GM19467 (cell line): ENCODE data around the gene XPO6.

ENCODE experiments used
- ATAC-seq: cut with Tn5 transposase; IDR thresholded peaks from one replicate; pipeline ENCODE4 v1.9.1; 2021; ENCODE audit warnings: mild to moderate bottlenecking, moderate library complexity; ENCODE audit not compliant: unreplicated experiment

XPO6 gene

GRCh38 chr16:28210979-28211588 is 681 bp downstream of the XPO6 start:
- no peak for ATAC-seq

GRCh38 chr16:28210264-28210663 is 1.5 kb downstream of the XPO6 start:
- ATAC-seq: no peak

GRCh38 chr16:28208824-28209223 is 2.9 kb downstream of the XPO6 start:
- no peak for ATAC-seq

- ATAC-seq: no peak
These were observed 3.6 kb downstream of the XPO6 start for GRCh38 chr16:28208131-28208530.

- ATAC-seq: no peak
These were observed 4.4 kb downstream of the XPO6 start for GRCh38 chr16:28207399-28207798.

- ATAC-seq: no peak
These were observed 5.8 kb downstream of the XPO6 start for GRCh38 chr16:28205974-28206373.

GRCh38 chr16:28205117-28205899 is 6.5 kb downstream of the XPO6 start:
- no peak for ATAC-seq

- ATAC-seq: no peak
These were observed 7.1 kb downstream of the XPO6 start for GRCh38 chr16:28204622-28205021.

GRCh38 chr16:28204204-28204603 is 7.6 kb downstream of the XPO6 start:
- ATAC-seq: no peak

GRCh38 chr16:28202147-28202746 is 9.5 kb downstream of the XPO6 start:
- no peak for ATAC-seq

GRCh38 chr16:28200661-28201060 is 11.1 kb downstream of the XPO6 start:
- ATAC-seq: no peak

GRCh38 chr16:28196387-28196987 is 15.3 kb downstream of the XPO6 start:
- no peak for ATAC-seq

- ATAC-seq: no peak
These were observed 15.9 kb downstream of the XPO6 start for GRCh38 chr16:28195859-28196258.

- peak; percentile 18 for ATAC-seq
These were observed 18.0 kb downstream of the XPO6 start for GRCh38 chr16:28193530-28194423.

GRCh38 chr16:28192806-28193529 is 18.8 kb downstream of the XPO6 start:
- peak; percentile 65 for ATAC-seq

- no peak for ATAC-seq
These were observed 20.3 kb downstream of the XPO6 start for GRCh38 chr16:28191364-28191960.

- ATAC-seq: no peak
These were observed 22.5 kb downstream of the XPO6 start for GRCh38 chr16:28189245-28189644.

GRCh38 chr16:28188085-28188916 is 23.5 kb downstream of the XPO6 start:
- peak; percentile 43 for ATAC-seq

GRCh38 chr16:28187595-28188004 is 24.2 kb downstream of the XPO6 start:
- no peak for ATAC-seq
